ENCODE measurements around the gene ANO5. TPM values are rescaled to one million over a fixed set of nuclear protein-coding genes. Genes with fewer than 3 reads are reported as not detected.
"Not testable (repeated sequence)": the region's sequence is repeated elsewhere in the genome, so short reads cannot be mapped to it uniquely, and the experiment has no call there.

Gene ANO5
- total RNA-seq, 1 experiment from 2014 or later, result 1.6 TPM

DNA sequence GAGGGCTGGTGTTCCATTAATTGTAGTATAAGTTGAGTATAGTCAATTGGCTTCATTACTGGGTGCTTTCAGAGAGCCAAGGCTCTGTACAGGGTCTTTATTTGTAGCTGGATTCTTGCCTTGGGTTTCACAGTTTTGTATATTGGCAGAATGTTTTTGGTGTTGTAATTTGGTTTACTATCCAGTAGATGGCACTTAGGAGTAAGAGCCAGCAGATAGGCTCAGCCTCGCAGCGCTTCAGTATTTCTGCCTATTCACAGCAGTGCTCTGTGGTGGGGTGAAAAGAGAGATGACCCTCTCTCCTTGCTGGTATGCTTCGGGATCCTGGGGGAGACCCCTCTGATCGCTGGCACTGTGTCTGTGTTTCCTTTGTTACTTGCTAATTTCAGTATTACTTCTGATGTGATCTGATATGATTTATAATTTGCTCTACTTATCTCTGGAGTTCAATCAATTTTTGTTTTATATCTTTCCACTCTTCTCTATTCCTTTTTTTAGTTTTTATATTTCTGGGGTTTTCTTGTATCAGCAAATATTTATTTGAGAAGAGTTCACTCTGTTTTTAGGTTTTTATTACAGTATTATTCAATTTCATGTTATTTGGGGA is 52.2 kb downstream of the ANO5 start:
- Histone ChIP-seq H3K27ac (no peak overlapping the region), H3K27me3 (no peaks in the 10 kb centered on the region), H3K9me3 (replicated peaks) (no peaks in the 10 kb centered on the region), H3K36me3 (no peaks in the 10 kb centered on the region), H3K4me1 (no peaks in the 10 kb centered on the region), H3K4me3 (no peak overlapping the region)
- peak; percentile 51 to 74 for DNase-seq

DNA sequence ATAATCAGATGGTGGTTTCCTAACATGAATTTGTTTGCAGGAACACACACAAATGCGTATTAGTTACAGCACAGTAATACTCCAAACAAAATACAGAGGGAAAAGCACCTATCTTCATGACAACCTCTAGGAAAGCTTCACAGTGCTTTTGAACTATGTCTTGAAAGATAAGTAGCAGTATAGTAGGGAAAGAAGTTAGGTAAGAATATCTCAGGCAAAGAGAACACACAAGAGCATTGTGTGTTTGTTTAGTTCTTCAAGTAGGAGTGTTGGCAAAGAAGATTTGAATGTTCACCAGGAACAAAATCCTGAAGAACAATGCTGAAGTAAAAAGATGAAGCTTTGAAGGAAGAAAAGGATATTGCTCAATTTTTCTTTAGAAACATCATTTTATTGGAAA is 54.1 kb downstream of the ANO5 start:
- DNase-seq, result no peak
- H3K36me3 ChIP-seq, result no peaks in the 10 kb centered on the region
- H3K4me3 ChIP-seq, result no peak overlapping the region
- no peak overlapping the region for H3K27ac ChIP-seq
- H3K27me3 ChIP-seq, result no peaks in the 10 kb centered on the region
- H3K4me1 ChIP-seq, result no peaks in the 10 kb centered on the region
- H3K9me3 ChIP-seq (replicated peaks), result no peaks in the 10 kb centered on the region

DNA sequence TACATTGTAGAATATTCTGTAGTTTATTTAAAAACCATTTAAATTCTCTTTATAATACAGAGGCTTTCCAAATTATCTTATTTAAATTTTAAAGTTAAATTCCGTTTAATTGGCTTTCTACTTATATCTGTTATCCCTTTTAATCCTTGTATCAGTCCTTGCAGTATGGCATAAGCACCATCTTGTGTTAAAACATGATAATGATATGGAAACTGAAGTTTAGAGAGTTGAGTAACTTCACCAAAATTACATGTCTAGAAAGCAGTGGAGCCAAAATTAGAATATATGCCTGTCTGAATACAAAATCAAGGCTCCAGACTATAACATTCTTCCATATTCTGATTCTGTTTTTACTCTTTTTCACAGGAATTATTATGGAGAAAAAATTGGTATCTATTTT is 57.0 kb downstream of the ANO5 start:
- no peak for DNase-seq
- Histone ChIP-seq H3K27ac (no peak overlapping the region), H3K36me3 (no peaks in the 10 kb centered on the region), H3K9me3 (replicated peaks) (no peaks in the 10 kb centered on the region), H3K27me3 (no peaks in the 10 kb centered on the region), H3K4me3 (no peak overlapping the region), H3K4me1 (no peaks in the 10 kb centered on the region)

DNA sequence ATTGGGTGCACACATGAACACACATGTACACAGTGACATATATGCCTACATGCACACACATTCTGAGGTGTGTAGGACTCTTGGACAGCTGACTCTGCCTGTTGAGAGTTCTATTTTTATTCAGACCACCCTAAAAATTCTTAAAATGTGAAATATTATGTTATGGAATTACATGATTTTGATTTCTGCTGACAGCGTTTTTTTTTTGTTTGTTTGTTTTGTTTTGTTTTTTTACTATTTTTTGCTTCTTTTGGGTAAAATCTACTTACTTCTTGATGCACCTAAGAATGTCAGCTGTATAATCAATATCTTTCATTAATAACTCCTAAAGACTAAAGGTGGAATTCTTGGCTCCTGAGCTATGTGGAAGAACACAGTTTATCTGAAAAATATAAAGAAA is 64.0 kb downstream of the ANO5 start:
- no peak overlapping the region for H3K27ac ChIP-seq
- no peaks in the 10 kb centered on the region for H3K27me3 ChIP-seq

DNA sequence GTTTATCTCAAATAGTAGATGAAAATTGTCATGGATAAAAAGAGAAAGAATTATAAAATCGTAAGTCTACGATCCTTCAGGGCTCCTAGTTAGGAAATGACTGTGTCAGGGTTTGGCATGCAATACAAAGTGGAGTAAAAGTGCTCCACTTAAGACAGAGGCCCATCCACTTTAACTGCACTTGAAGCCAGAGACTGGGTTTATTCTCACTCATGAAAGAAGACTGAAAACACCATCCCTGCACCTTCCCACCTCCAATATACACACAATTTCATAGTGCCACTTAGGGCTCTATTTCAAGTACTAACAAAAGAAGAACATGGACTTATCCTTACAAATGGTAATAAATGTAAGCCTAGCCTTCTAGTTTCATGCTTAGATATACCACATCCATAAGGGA is 70.7 kb downstream of the ANO5 start:
- H3K9me3 ChIP-seq (replicated peaks), result no peaks in the 10 kb centered on the region
- H3K4me3 ChIP-seq, result no peak overlapping the region
- H3K27me3 ChIP-seq, result no peaks in the 10 kb centered on the region

More for the DNA sequence above, 64.0 kb downstream of the ANO5 start:
- Histone ChIP-seq H3K9me3 (replicated peaks) (no peaks in the 10 kb centered on the region), H3K4me3 (no peak overlapping the region), H3K4me1 (no peaks in the 10 kb centered on the region), H3K36me3 (no peaks in the 10 kb centered on the region)
- DNase-seq, result no peak

DNA sequence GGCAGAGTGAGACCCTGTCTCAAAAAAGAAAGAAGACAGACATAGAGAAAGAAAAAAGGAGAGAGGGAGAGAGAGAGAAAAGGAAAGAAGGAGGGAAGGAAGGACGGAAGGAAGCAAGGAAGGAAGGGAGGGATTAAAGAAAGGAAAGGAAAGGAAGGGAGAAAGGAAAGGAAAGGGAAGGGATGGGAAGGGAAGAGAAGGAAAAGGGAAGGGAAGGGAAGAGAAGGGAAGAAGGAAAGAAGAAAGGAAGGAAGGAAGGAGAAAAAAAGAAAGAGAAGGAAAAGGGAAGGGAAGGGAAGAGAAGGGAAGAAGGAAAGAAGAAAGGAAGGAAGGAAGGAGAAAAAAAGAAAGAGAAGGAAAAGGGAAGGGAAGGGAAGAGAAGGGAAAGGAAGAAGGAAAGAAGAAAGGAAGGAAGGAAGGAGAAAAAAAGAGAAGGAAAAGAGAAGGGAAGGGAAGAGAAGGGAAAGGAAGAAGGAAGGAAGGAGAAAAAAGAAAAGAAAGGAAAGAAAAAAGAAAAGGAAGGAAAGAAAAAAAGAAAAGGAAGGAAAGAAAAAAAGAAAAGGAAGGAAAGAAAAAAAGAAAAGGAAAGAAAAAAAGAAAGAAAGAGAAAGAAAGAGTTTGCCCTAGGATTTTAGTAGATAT is 76.2 kb downstream of the ANO5 start:
- not testable (repeated sequence) for H3K36me3 ChIP-seq; H3K4me1 ChIP-seq; H3K27ac ChIP-seq; H3K27me3 ChIP-seq; H3K9me3 ChIP-seq (replicated peaks); H3K4me3 ChIP-seq; DNase-seq

More for the DNA sequence above, 70.7 kb downstream of the ANO5 start:
- DNase-seq, result no peak
- Histone ChIP-seq H3K36me3 (no peaks in the 10 kb centered on the region), H3K4me1 (no peaks in the 10 kb centered on the region), H3K27ac (no peak overlapping the region)

DNA sequence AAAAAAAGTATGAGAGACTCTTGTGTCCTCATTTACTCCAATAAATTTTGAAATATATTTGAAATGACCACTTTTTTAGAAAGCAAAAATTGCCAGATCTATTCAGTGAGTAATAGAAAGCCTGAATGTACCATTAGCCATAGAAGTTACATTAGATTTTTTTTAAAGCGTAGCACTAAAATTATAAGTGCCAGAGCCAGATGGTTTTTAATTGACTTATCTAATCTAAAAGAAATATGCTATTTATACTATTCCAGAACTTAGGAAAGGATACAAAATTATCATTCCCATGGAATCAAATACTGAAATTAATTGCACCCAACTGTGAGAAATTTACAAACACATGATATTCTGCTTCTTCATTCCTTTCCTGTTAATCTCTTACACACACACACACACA is 80.9 kb downstream of the ANO5 start:
- H3K27me3 ChIP-seq, result no peaks in the 10 kb centered on the region
- H3K36me3 ChIP-seq, result no peaks in the 10 kb centered on the region
- no peak overlapping the region for H3K4me3 ChIP-seq
- DNase-seq, result no peak
- H3K27ac ChIP-seq, result no peak overlapping the region
- no peaks in the 10 kb centered on the region for H3K4me1 ChIP-seq
- no peaks in the 10 kb centered on the region for H3K9me3 ChIP-seq (replicated peaks)

DNA sequence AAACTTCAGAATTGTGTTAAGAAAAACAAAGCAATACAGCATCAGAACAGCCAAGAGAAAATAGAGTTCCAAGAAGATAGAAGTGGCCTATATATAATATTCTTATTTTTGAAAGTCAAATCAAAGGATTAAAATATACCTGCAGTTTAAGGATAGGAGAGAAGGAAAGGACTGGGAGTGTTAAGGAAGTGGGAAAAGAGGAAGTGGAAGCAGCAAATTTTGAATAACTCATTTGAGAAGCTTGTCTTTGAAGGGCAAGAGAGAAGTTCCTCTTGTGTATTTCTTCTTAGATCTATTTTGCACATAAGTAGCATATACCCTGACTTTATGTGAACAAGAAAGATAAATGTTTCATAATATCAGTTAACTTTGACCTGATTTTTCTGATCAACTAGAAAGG is 82.7 kb downstream of the ANO5 start:
- Histone ChIP-seq H3K27me3 (no peaks in the 10 kb centered on the region), H3K27ac (no peak overlapping the region), H3K4me3 (no peak overlapping the region), H3K9me3 (replicated peaks) (no peaks in the 10 kb centered on the region), H3K4me1 (no peaks in the 10 kb centered on the region), H3K36me3 (no peaks in the 10 kb centered on the region)
- no peak for DNase-seq

DNA sequence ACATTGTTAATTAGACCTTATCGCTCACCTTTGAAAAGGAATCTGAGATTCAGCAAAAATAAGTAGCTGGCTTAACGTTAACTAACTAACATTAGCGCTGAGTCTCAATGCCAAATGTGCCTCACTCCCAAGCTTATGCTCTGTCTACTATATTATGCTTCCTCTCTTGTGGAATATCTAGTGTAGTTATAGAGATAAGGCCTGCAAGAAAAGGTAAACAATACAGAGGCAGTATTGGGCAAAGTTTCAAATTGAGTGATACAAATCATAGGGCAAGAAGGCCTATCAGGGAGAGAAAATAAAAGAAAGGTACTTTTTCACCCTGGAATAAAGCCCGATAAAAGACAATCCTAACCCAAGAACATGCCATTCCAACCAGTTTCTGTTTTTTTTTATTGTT is 83.7 kb downstream of the ANO5 start:
- H3K27me3 ChIP-seq, result no peaks in the 10 kb centered on the region

DNA sequence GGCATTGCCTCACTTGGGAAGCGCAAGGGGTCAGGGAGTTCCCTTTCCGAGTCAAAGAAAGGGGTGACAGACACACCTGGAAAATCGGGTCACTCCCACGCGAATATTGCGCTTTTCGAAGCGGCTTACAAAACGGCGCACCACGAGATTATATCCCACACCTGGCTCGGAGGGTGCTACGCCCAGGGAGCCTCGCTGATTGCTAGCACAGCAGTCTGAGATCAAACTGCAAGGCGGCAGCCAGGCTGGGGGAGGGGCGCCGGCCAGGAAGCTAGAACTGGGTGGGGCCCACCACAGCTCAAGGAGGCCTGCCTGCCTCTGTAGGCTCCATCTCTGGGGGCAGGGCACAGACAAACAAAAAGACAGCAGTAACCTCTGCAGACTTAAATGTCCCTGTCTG is 92.1 kb downstream of the ANO5 start:
- not testable (repeated sequence) for H3K27ac ChIP-seq; H3K27me3 ChIP-seq; DNase-seq; H3K4me1 ChIP-seq; H3K4me3 ChIP-seq; H3K36me3 ChIP-seq; H3K9me3 ChIP-seq (replicated peaks)

More for the DNA sequence above, 83.7 kb downstream of the ANO5 start:
- Histone ChIP-seq H3K4me3 (no peak overlapping the region), H3K36me3 (no peaks in the 10 kb centered on the region), H3K4me1 (no peaks in the 10 kb centered on the region), H3K27ac (no peak overlapping the region), H3K9me3 (replicated peaks) (no peaks in the 10 kb centered on the region)
- DNase-seq, result no peak

DNA sequence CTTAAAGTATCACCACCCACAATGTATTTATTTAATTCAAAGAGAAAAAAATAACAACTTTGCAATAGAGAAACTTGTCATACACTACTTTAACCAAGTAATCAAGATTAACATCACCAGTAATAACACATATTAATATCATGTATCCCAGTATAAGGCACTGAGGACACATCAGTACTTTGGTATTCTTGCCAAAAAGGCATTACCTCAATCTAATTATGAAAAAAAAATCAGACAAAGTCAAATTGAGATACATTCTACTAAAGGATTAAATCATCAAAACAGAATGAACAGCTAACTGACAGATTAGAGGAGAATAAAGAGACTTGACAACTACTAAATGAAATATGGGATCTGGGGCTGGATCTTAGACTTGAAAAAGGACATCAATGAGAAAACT is 109.5 kb downstream of the ANO5 start:
- no peak for DNase-seq
- Histone ChIP-seq H3K36me3 (no peaks in the 10 kb centered on the region), H3K4me1 (no peaks in the 10 kb centered on the region), H3K4me3 (no peak overlapping the region), H3K27ac (no peak overlapping the region), H3K27me3 (no peaks in the 10 kb centered on the region), H3K9me3 (replicated peaks) (no peaks in the 10 kb centered on the region)

DNA sequence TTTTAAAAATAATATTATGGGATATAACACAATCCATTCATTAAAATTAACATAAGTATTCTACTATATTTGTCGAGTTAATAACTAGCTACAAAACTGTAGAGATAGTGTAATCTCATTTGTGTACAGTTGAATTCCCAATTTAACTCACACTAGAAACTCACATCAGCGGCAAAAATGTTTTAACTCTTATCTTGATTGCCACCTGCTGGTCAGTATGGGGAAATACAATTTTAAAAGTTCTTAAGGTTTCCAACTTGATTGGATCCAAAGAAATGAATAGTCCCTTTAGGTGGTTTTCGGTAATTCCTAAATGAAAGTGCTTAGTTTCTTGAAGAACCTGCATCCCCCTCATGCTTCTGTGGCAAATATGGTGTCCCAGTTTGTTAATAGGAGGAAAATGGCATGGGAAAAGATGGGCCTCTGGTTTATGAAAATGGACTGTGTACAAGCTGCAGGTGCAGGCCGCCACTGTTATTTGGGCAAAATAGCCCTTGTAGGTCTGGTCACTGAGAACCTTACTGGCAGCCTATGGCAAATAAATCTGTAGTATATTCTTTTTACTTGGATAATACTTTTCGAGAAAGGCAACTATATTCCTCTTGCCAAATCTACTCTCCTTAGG is 111.6 kb downstream of the ANO5 start:
- Histone ChIP-seq H3K36me3 (no peaks in the 10 kb centered on the region), H3K9me3 (replicated peaks) (0 out of 2 replicates have a peak, but pooled peaks cover 2% of the 10 kb centered on the region), H3K4me3 (no peak overlapping the region), H3K27me3 (no peaks in the 10 kb centered on the region), H3K4me1 (no peaks in the 10 kb centered on the region), H3K27ac (no peak overlapping the region)
- DNase-seq, result peak in 1 of 2 experiments; percentile 65

DNA sequence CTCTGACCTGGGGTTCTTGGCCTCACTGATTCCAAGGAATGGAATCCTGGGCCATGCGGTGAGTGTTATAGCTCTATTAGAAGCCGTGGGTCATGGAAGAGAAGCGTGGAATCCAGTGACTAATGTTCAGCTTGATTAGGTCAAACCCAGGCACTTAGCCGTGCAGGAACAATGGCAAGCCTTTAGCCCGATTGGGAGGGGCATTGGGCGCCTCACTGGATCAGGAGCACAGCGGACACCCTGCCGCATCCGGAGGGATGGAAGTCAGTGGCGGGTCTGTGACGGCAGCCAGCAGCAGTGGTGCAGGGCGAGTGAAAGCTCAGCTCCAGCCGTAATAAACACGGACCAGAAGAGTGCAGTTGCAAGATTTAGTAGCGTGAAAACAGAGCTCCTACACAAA is 124.8 kb downstream of the ANO5 start:
- Histone ChIP-seq H3K9me3 (replicated peaks) (no peaks in the 10 kb centered on the region), H3K36me3 (no peaks in the 10 kb centered on the region), H3K4me1 (peaks cover 10% of the 10 kb centered on the region), H3K4me3 (no peak overlapping the region), H3K27ac (no peak overlapping the region), H3K27me3 (no peaks in the 10 kb centered on the region)
- no peak for DNase-seq

DNA sequence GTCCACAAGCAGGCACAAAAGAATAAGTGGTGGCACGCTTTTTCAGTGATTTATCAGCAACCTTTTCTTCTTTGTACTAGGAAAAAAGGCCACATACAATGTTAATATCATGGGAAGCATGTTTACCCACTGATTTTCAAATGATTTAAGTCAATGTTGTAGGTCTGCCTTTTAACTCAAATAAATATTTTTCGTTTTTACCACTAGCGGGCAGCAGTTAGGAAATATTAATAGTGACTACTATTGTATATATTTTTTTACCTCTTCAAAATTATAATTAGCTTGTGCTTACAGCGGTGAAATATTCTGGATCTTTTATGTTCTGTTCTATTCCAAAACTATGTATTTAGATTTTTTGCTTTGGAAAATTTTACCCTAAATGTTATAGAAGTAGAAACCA is 138.9 kb downstream of the ANO5 start:
- no peaks in the 10 kb centered on the region for H3K36me3 ChIP-seq
- no peak for DNase-seq
- H3K4me3 ChIP-seq, result no peak overlapping the region
- H3K27ac ChIP-seq, result no peak overlapping the region
- no peaks in the 10 kb centered on the region for H3K4me1 ChIP-seq
- H3K27me3 ChIP-seq, result 0 out of 2 replicates have a peak, but pooled peaks cover 3% of the 10 kb centered on the region
- H3K9me3 ChIP-seq (replicated peaks), result no peaks in the 10 kb centered on the region
